ENCODE data around the gene PRPH2. TPM values are rescaled to one million over a fixed set of nuclear protein-coding genes. Genes with fewer than 3 reads are reported as not detected.

The PRPH2 gene
- total RNA-seq, 4 donors from 2014 or later = 0.16 TPM; not detected in 3

DNA sequence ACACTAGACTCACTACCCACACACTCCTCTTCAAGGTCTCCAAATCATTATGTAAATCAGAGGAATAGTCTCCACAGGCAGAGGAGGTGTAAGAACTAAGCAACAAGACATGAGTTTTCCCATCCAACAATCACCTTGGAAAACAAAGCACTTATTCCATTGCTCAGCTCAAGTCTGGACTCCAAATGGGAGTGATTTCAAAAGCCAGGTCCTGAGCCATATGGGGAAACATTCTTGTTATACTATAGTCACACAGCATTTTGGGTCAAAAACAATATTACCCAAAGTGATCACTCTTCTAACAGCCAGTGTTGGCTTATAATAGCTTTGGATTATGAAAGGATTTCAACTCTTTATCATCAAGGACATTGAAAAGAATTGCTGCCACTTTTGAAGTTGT lies 3.6 kb upstream of the PRPH2 start:
- no peak for TF ChIP-seq POLR2A (IDR thresholded peaks at IDR 0.05)
- TF ChIP-seq CTCF (IDR thresholded peaks at IDR 0.05) = no peak
- no peak overlapping the region for H3K4me3 ChIP-seq (ENCODE audit: low read depth, poor library complexity, severe bottlenecking)
- DNase-seq (ENCODE audit: low spot score in 2 of 2) = no peak
- intact Hi-C loops (cut with DNase I; ENCODE audit: low total_unique reads) = loop anchor here (10.0 kb wide), 1 partner anchor 61 kb away; no protein-coding TSS in a partner anchor

DNA sequence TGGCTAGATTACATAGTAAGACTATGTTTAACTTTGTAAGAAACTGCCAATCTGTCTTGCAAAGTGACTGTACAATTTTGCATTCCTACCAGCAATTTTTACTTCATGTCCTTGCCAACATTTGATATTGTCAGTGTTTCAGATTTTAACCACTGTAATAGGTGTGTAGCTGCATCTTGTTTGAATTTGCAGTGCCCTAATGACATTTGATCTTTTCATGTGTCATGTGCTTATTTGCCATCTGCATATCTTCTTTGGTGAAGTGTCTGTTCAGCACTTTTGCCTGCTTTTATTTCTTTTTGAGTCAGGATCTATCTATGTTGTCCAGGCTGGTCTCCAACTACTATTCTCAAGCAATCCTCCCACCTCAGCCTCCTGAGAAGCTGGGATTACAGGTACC lies 2.4 kb upstream of the PRPH2 start:
- TF ChIP-seq CTCF (IDR thresholded peaks at IDR 0.05) = no peak
- no peak for TF ChIP-seq POLR2A (IDR thresholded peaks at IDR 0.05)
- no peak for DNase-seq (ENCODE audit: low spot score in 2 of 2)
- intact Hi-C loops (cut with DNase I; ENCODE audit: low total_unique reads) = loop anchor here (10.0 kb wide), 1 partner anchor 60 kb away; no protein-coding TSS in a partner anchor
- no peak overlapping the region for H3K4me3 ChIP-seq (ENCODE audit: low read depth, poor library complexity, severe bottlenecking)

- no peak overlapping the region for H3K4me3 ChIP-seq (ENCODE audit: low read depth, poor library complexity, severe bottlenecking)
- no peak for DNase-seq (ENCODE audit: low spot score in 2 of 2)
- no peak for TF ChIP-seq CTCF (IDR thresholded peaks at IDR 0.05)
- no peak for TF ChIP-seq POLR2A (IDR thresholded peaks at IDR 0.05)
- intact Hi-C loops (cut with DNase I; ENCODE audit: low total_unique reads) = loop anchor here (10.0 kb wide), 1 partner anchor 56 kb away; no protein-coding TSS in a partner anchor
- 64 to 67% methylated on average over 8 of the region's 8 CpGs for WGBS, 2 donors
Observed at GRCh38 chr6:42720739-42721138, 1.7 kb downstream of the PRPH2 start.

GRCh38 chr6:42715871-42716270 lies 6.5 kb downstream of the PRPH2 start:
- WGBS, 2 donors = 83 to 88% methylated on average over 4 of the region's 4 CpGs
- TF ChIP-seq CTCF (IDR thresholded peaks at IDR 0.05) (no peak), POLR2A (IDR thresholded peaks at IDR 0.05) (no peak)
- intact Hi-C loops (cut with DNase I; ENCODE audit: low total_unique reads) = no loop called here

GRCh38 chr6:42714098-42714761 lies 8.2 kb downstream of the PRPH2 start:
- TF ChIP-seq CTCF (IDR thresholded peaks at IDR 0.05) = no peak
- no peak for TF ChIP-seq POLR2A (IDR thresholded peaks at IDR 0.05)
- intact Hi-C loops (cut with DNase I; ENCODE audit: low total_unique reads) = no loop called here
- no peak for DNase-seq (ENCODE audit: low spot score in 2 of 2)
- H3K4me3 ChIP-seq (ENCODE audit: low read depth, poor library complexity, severe bottlenecking) = no peak overlapping the region
- 76 to 77% methylated on average over 4 of the region's 4 CpGs for WGBS, 2 donors

More at GRCh38 chr6:42715871-42716270, 6.5 kb downstream of the PRPH2 start:
- no peak overlapping the region for H3K4me3 ChIP-seq (ENCODE audit: low read depth, poor library complexity, severe bottlenecking)
- no peak for DNase-seq (ENCODE audit: low spot score in 2 of 2)

DNA sequence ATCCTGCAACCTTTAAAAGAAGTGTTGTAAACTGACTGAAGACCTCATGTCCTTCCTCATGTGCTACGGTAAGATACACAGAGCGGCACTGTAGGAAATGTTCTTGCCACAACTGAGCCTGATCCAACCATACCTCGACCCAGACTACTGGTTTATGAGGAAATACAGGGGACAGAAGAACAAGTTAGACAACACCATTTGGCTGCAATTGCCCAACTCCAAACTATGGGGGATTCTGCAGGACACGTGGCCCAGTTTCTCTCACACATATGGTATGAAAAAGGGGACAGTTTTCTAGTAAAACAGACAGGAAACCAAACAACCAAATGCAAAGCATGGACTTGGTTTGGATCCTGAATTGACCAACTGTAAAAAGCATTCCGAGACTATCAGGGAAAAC lies 10.5 kb downstream of the PRPH2 start:
- no peak overlapping the region for H3K4me3 ChIP-seq (ENCODE audit: low read depth, poor library complexity, severe bottlenecking)
- intact Hi-C loops (cut with DNase I; ENCODE audit: low total_unique reads) = no loop called here
- WGBS, 2 donors = 90 to 92% methylated on average over 5 of the region's 5 CpGs
- DNase-seq (ENCODE audit: low spot score in 2 of 2) = no peak
- TF ChIP-seq POLR2A (IDR thresholded peaks at IDR 0.05) (no peak), CTCF (IDR thresholded peaks at IDR 0.05) (no peak)

Data from lower leg skin (tissue), 4 donors.